Pancreas (tissue), 10 donors: ENCODE measurements around the gene EXOC4. TPM values are rescaled to one million over a fixed set of nuclear protein-coding genes. Genes with fewer than 3 reads are reported as not detected.

Source experiments
- ATAC-seq, 4 donors: fragments of 200-7000 bp; cut with Tn5 transposase; one replicate each; pipeline versions ENCODE4 v1.8.0 to v1.9.1; 2020; ENCODE audit warnings: mild to moderate bottlenecking in 4 of 4, moderate library complexity in 4 of 4
- DNase-seq, 6 donors: peaks; one replicate each; pipeline ENCODE4 v3.0.0-alpha.2; 2020
- FAIRE-seq: peaks from 2 replicates; lab custom pipeline; 2012; peaks lifted over from hg19 to GRCh38; lab: Jason Lieb, UNC
- H3K27ac ChIP-seq, 4 donors: fragments of 200-600 bp; sonication (generic); 1 replicate in 3 of 4; 2 replicates in 1 of 4; pipeline versions ENCODE4 v1.5.0 to v1.8.0; 2020
- H3K27me3 ChIP-seq, 4 donors: fragments of 200-600 bp; one replicate each; pipeline ENCODE4 v1.8.0; 2021
- H3K36me3 ChIP-seq, 3 donors: fragments of 200-600 bp; sonication (generic) in 1 of 3; one replicate each; pipeline versions ENCODE4 v1.5.0 to v1.8.0; 2020 to 2021
- H3K4me1 ChIP-seq, 3 donors: fragments of 200-600 bp; one replicate each; pipeline ENCODE4 v1.8.0; 2021
- H3K4me3 ChIP-seq, 4 donors: fragments of 200-600 bp; sonication (generic) in 2 of 4; one replicate each; pipeline versions ENCODE4 v1.5.0 to v1.8.0; 2020 to 2021
- H3K9me3 ChIP-seq, 4 donors: fragments of 200-600 bp; one replicate each; pipeline ENCODE4 v1.8.0; 2021
- WGBS, 2 donors: extraction: QIAGEN DNeasy Blood & Tissue Kit; methylation state at CpG; one replicate each; pipeline ENCODE4 v1.1.7; 2013; 5-methylcytosine and 5-hydroxymethylcytosine counted together
- intact Hi-C, 3 donors: fragments of 100-400 bp; cut with DNase I; formaldehyde crosslinking; loops; one replicate each; pipeline versions ENCODE4 v1.11.1 to v1.14.2; 2022
- polyA plus RNA-seq, 2 donors: library from polyadenylated mRNA; stranded (reverse); fragments of 200-250 nt; gene quantifications; one replicate each; pipeline ENCODE4 v1.2.3, GENCODE V29; 2013
- total RNA-seq, 6 donors: library from RNA; stranded (reverse); fragmentation: NEBNext Ultra II Directional in 4 of 6; extraction: Animal tissue kit (Norgen Biotek cat#: 25700) in 4 of 6; gene quantifications; one replicate each; pipeline versions ENCODE4 v1.2.1 to v1.2.4, GENCODE V29; 2021 to 2023
- TF ChIP-seq, protein P1 (sequence below), 4 donors: fragments of 200-600 bp; sonication (generic) in 3 of 4; IDR thresholded peaks; one replicate each; pipeline versions ENCODE4 v1.5.0 to v1.8.0; 2021; ENCODE audit warnings: antibody characterized with exemption in 4 of 4
- donor health status: healthy with polysubstance abuse.
- donor health status: DM: no; HTN: no; CAD: no; lungs with moderate emphysema.
- donor health status: DM: no; HTN: no; CAD: no.
- donor health status: control.
- donor health status: control.
- donor health status: Bipolar disorder and iron deficiency.
- donor health status: DM: yes; HTN: yes; CAD: no.
- donor health status: DM: no; HTN: no; CAD: no.
- donor health status: DM: no; HTN: no; CAD: no.
- donor health status: DM: yes; HTN: yes; CAD: no.

Gene EXOC4
- total and polyA plus RNA-seq, 8 donors: 13.4 to 81.2 (median 53.8) TPM

DNA sequence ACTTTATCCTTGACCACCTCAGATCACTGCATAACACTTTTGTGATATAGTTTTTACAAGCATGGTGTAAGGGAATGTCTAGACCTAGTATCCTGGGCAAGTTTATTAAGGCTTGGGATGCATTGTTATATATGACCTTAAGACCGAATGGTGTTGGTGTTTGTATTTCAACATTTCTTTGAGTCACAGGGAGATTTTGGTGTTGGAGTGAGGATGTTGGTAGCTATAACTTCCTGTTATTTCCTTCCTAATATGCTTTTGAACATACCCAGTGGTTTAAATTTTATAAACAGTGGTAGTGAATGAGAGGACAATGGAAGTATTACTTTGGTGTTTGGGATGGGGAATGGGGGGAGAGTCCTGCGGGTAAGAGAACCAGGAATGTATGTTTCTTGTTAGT is 2.6 kb downstream of the EXOC4 start:
- intact Hi-C loops: no loop called here
- Histone ChIP-seq H3K27me3 (no peaks in the 10 kb centered on the region), H3K36me3 (no peaks in the 10 kb centered on the region), H3K27ac (no peak overlapping the region), H3K4me1 (peaks cover 9 to 27% (median 15%) of the 10 kb centered on the region in 3 donors), H3K9me3 (no peaks in the 10 kb centered on the region), H3K4me3 (no peak overlapping the region)
- TF ChIP-seq, protein P1, sequence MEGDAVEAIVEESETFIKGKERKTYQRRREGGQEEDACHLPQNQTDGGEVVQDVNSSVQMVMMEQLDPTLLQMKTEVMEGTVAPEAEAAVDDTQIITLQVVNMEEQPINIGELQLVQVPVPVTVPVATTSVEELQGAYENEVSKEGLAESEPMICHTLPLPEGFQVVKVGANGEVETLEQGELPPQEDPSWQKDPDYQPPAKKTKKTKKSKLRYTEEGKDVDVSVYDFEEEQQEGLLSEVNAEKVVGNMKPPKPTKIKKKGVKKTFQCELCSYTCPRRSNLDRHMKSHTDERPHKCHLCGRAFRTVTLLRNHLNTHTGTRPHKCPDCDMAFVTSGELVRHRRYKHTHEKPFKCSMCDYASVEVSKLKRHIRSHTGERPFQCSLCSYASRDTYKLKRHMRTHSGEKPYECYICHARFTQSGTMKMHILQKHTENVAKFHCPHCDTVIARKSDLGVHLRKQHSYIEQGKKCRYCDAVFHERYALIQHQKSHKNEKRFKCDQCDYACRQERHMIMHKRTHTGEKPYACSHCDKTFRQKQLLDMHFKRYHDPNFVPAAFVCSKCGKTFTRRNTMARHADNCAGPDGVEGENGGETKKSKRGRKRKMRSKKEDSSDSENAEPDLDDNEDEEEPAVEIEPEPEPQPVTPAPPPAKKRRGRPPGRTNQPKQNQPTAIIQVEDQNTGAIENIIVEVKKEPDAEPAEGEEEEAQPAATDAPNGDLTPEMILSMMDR (IDR thresholded peaks at IDR 0.05): no peak
- FAIRE-seq (no peak), DNase-seq (no peak), ATAC-seq (no peak)
- WGBS, 2 donors: 84 to 86% methylated on average over 2 of the region's 2 CpGs

DNA sequence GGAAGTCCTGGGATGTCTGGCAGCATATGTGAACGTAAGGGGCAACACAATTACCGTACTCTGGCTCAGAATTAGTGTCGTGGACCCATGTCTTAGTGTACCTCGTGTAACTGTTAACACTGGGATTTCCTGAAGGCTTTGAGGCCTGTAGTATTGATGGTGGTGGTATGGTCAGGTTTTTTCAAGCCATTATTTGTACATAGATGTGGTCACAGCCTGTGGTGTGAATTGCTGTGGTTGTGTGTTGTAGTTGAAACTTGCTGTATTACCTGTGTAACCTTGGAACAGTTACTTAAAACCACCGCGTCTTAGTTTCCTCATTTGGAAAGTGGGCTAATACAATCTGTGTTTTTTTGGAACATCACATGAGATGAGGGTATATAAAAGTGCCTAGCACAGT is 5.3 kb downstream of the EXOC4 start:
- FAIRE-seq (no peak), DNase-seq (no peak), ATAC-seq (no peak)
- H3K27me3 ChIP-seq: no peaks in the 10 kb centered on the region
- no peak overlapping the region for H3K4me3 ChIP-seq
- peaks cover 9 to 29% (median 15%) of the 10 kb centered on the region in 3 donors for H3K4me1 ChIP-seq
- intact Hi-C loops: no loop called here
- no peak overlapping the region for H3K27ac ChIP-seq
- TF ChIP-seq, protein P1 (IDR thresholded peaks at IDR 0.05): no peak
- WGBS, 2 donors: 86 to 90% methylated on average over 6 of the region's 6 CpGs
- H3K36me3 ChIP-seq: no peaks in the 10 kb centered on the region
- no peaks in the 10 kb centered on the region for H3K9me3 ChIP-seq

DNA sequence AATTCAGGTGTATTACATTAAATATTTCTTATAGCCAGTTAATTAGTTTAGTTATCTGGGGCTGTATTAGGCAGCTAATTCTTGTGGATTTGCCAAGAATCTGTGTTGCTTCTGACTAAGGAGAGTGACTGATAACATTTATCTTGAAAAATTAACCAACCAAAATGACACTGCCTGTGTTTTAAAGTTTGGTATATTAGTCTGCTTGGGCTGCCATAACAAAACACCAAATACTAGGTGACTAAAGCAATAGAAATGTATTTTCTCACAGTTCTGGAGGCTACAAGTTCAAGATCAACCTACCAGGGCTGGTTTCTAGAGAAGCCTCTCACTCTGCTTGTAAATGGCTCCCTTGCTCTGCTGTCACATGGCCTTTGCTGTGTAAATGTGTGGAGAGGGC is 12.9 kb downstream of the EXOC4 start:
- DNase-seq (no peak), FAIRE-seq (no peak), ATAC-seq (peak in 1 of 4 donors; percentile 19)
- no peaks in the 10 kb centered on the region for H3K9me3 ChIP-seq
- no peaks in the 10 kb centered on the region for H3K36me3 ChIP-seq
- no peak overlapping the region for H3K27ac ChIP-seq
- H3K27me3 ChIP-seq: no peaks in the 10 kb centered on the region
- peaks cover 5 to 28% (median 15%) of the 10 kb centered on the region in 3 donors for H3K4me1 ChIP-seq
- intact Hi-C loops: no loop called here
- TF ChIP-seq, protein P1 (IDR thresholded peaks at IDR 0.05): no peak
- H3K4me3 ChIP-seq: no peak overlapping the region

DNA sequence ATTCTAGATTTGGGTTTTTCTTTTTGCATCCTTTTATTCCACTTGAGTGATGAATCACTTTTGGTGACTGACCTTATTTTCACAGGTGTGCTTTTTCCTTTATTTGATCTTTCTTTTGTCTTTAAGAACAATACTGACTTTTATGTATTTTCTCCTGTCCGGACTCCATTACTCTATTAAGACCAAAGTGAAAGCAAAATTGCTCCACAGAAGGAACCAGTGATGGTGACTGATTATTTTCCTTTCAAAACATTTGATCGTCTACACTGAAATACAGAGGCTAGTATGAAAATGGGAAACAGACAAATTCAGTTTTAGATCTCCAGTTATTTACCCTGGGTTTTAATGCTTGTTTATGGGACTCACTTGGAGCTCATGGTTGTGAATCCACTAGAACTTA is 15.5 kb downstream of the EXOC4 start:
- FAIRE-seq (no peak), DNase-seq (no peak), ATAC-seq (peak in 3 of 4 donors; percentile 54 to 67 (median 56))
- no peak overlapping the region for H3K4me3 ChIP-seq
- H3K27ac ChIP-seq: peak overlapping the region in 1 of 4 donors; percentile 5
- TF ChIP-seq, protein P1 (IDR thresholded peaks at IDR 0.05): no peak
- H3K9me3 ChIP-seq: no peaks in the 10 kb centered on the region
- peaks cover 9 to 25% (median 15%) of the 10 kb centered on the region in 3 donors for H3K4me1 ChIP-seq
- intact Hi-C loops: no loop called here
- 37 to 47% methylated on average over 2 of the region's 2 CpGs for WGBS, 2 donors
- no peaks in the 10 kb centered on the region for H3K36me3 ChIP-seq
- no peaks in the 10 kb centered on the region for H3K27me3 ChIP-seq

DNA sequence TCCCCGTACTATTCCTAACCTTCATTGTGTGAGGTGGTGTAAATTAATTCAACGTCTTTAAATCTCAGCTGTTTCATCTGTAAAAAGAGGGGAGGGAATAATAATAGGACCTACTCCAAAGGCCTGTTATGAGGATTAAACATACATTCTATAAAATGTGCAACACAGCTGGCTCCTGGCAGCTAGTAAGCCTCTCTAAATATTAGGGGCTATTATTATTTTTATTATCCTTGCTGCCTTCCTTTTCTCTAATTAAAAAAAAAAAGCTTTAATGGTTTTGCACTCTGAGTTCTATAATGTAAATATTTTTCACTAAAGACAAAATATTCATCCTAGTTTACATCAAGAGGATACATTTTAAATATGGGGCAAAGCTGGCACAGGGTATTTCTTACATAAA is 19.5 kb downstream of the EXOC4 start:
- Histone ChIP-seq H3K27me3 (no peaks in the 10 kb centered on the region), H3K9me3 (no peaks in the 10 kb centered on the region), H3K27ac (no peak overlapping the region), H3K36me3 (peaks cover 0 to 6% (median 0%) of the 10 kb centered on the region in 3 donors), H3K4me3 (no peak overlapping the region), H3K4me1 (peaks cover 9 to 16% (median 11%) of the 10 kb centered on the region in 3 donors)
- 85 to 95% methylated on average over 2 of the region's 2 CpGs for WGBS, 2 donors
- intact Hi-C loops: no loop called here
- TF ChIP-seq, protein P1 (IDR thresholded peaks at IDR 0.05): no peak
- DNase-seq (no peak), ATAC-seq (no peak), FAIRE-seq (no peak)
